Measurements from ENCODE around the gene FAM3D. TPM values are rescaled to one million over a fixed set of nuclear protein-coding genes. Genes with fewer than 3 reads are reported as not detected.

Gene FAM3D
- total RNA-seq, 4 donors from 2014 or later, result 243 to 431 (median 364) TPM

DNA sequence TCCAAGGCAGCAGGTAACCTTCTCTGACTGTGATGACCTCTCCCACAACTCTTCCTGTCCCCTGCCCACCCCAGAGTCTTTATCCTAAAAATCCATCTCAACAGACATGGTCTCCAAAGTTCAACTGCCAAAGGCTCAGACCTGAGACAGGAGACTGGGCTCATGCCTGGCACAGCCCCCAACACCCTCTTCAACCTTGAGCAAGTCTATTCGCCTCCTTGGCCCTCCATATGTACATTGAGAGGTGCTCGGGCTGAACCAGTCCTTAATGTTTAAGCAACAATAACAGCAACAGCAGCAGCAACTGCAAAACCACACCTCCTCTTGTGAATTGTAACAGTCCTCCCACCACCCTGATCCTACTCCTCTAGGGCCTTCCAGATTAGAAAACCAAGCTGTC, 9.9 kb downstream of the FAM3D start:
- Histone ChIP-seq H3K4me1 (peaks cover 0 to 30% (median 19%) of the 10 kb centered on the region in 4 donors), H3K27me3 (no peaks in the 10 kb centered on the region), H3K36me3 (no peaks in the 10 kb centered on the region), H3K9me3 (no peaks in the 10 kb centered on the region), H3K27ac (peak overlapping the region in 2 of 4 donors; percentile 49 to 65), H3K4me3 (no peak overlapping the region)
- WGBS, 2 donors (ENCODE audit: low coverage in 1 of 2), result 63% methylated on average over 2 of the region's 2 CpGs; no CpG with 5 or more reads in 1 of the 2 donors
- TF ChIP-seq EP300 (IDR thresholded peaks at IDR 0.05; ENCODE audit: low read depth) (no peak), POLR2A (IDR thresholded peaks at IDR 0.05) (no peak), POLR2AphosphoS5 (IDR thresholded peaks at IDR 0.05) (no peak)
- TF ChIP-seq, protein P1, sequence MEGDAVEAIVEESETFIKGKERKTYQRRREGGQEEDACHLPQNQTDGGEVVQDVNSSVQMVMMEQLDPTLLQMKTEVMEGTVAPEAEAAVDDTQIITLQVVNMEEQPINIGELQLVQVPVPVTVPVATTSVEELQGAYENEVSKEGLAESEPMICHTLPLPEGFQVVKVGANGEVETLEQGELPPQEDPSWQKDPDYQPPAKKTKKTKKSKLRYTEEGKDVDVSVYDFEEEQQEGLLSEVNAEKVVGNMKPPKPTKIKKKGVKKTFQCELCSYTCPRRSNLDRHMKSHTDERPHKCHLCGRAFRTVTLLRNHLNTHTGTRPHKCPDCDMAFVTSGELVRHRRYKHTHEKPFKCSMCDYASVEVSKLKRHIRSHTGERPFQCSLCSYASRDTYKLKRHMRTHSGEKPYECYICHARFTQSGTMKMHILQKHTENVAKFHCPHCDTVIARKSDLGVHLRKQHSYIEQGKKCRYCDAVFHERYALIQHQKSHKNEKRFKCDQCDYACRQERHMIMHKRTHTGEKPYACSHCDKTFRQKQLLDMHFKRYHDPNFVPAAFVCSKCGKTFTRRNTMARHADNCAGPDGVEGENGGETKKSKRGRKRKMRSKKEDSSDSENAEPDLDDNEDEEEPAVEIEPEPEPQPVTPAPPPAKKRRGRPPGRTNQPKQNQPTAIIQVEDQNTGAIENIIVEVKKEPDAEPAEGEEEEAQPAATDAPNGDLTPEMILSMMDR (IDR thresholded peaks at IDR 0.05), result no peak
- intact Hi-C loops (cut with DNase I; ENCODE audit: low total_unique reads), result no loop called here
- DNase-seq, result peak; percentile 3
- in situ Hi-C loops (cut with MboI; ENCODE audit: low pct_ligation_motif_present in 1 of 4, low pct_unique_long_range_greater_than_20kb in 1 of 4, low sequenced_read_pairs in 3 of 4), result no loop called here

DNA sequence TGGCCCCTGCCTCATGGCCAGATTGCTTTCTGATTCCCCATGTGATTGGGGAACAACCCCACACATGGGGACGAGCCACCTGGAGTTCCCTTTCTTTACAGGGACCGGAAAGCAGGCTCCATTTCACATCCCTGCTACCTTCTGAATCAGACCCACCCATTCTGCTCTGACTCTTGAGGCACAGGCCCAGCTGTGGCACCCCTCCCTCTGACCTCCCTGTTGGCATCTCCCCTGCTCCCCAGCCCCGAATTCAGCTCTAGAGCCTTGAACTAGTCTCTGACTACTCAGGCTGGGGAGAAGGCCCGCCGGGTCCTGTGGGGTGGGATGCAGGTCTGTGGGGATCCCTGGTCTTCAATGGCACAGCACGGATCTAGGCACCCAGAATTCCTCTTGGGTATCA, 12.1 kb downstream of the FAM3D start:
- H3K27me3 ChIP-seq, result no peaks in the 10 kb centered on the region
- H3K27ac ChIP-seq, result no peak overlapping the region
- H3K36me3 ChIP-seq, result no peaks in the 10 kb centered on the region
- intact Hi-C loops (cut with DNase I; ENCODE audit: low total_unique reads) (no loop called here), in situ Hi-C loops (cut with MboI; ENCODE audit: low pct_ligation_motif_present in 1 of 4, low pct_unique_long_range_greater_than_20kb in 1 of 4, low sequenced_read_pairs in 3 of 4) (no loop called here)
- H3K4me3 ChIP-seq, result no peak overlapping the region
- peak; percentile 5 for DNase-seq
- H3K4me1 ChIP-seq, result peaks cover 0 to 19% (median 13%) of the 10 kb centered on the region in 4 donors
- 84 to 86% methylated on average over 3 to 6 of the region's 6 CpGs for WGBS, 2 donors (ENCODE audit: low coverage in 1 of 2)
- H3K9me3 ChIP-seq, result no peaks in the 10 kb centered on the region
- TF ChIP-seq, protein P1 (IDR thresholded peaks at IDR 0.05), result no peak
- TF ChIP-seq EP300 (IDR thresholded peaks at IDR 0.05; ENCODE audit: low read depth) (no peak), POLR2AphosphoS5 (IDR thresholded peaks at IDR 0.05) (no peak), POLR2A (IDR thresholded peaks at IDR 0.05) (no peak)

DNA sequence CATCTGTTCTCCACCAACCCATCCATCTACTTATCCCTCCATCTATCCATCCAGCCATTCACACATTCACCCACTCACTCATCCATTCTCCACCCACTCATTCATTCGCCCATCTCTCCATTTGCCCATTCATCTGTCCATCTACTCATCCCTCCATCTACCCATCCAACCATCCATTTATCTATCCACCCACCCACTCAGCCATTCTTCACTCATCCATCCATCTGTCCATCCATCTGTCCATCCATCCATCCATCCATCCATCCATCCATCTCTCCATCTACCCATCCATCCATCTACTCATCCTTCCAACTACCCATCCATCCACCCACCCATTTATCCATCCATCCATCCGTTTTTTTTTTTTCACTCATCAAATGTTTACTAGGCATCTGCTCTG, 13.9 kb downstream of the FAM3D start:
- no peak overlapping the region for H3K4me3 ChIP-seq
- TF ChIP-seq EP300 (IDR thresholded peaks at IDR 0.05; ENCODE audit: low read depth) (no peak), POLR2A (IDR thresholded peaks at IDR 0.05) (no peak), POLR2AphosphoS5 (IDR thresholded peaks at IDR 0.05) (no peak)
- TF ChIP-seq, protein P1 (IDR thresholded peaks at IDR 0.05), result no peak
- intact Hi-C loops (cut with DNase I; ENCODE audit: low total_unique reads), result no loop called here
- no peaks in the 10 kb centered on the region for H3K9me3 ChIP-seq
- DNase-seq, result no peak
- in situ Hi-C loops (cut with MboI; ENCODE audit: low pct_ligation_motif_present in 1 of 4, low pct_unique_long_range_greater_than_20kb in 1 of 4, low sequenced_read_pairs in 3 of 4), result no loop called here
- H3K27me3 ChIP-seq, result no peaks in the 10 kb centered on the region
- H3K4me1 ChIP-seq, result peaks cover 0 to 3% (median 1%) of the 10 kb centered on the region in 4 donors
- 57 to 64% methylated on average over 2 of the region's 2 CpGs for WGBS, 2 donors (ENCODE audit: low coverage in 1 of 2)
- no peaks in the 10 kb centered on the region for H3K36me3 ChIP-seq
- no peak overlapping the region for H3K27ac ChIP-seq

DNA sequence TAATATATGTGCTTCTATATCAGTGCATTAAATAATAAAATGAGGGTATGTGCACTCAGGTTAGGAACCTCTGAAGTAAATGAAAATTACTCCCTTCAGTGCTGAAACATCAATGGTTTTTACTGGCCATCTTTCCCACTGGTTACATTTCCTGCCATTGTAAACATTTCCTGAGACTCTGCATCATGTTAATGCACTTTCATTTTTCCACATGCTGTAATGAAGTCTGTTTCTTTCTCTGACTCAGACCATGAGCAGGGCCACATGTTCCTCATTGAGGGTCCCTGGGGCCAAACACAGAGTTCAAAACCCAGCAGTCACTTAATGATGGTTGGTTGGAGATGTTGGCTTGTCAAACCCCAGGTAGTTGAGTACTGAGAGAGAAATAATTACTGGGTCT, 15.3 kb downstream of the FAM3D start:
- Histone ChIP-seq H3K27me3 (no peaks in the 10 kb centered on the region), H3K9me3 (no peaks in the 10 kb centered on the region), H3K36me3 (no peaks in the 10 kb centered on the region), H3K4me3 (no peak overlapping the region), H3K4me1 (peaks cover 0 to 12% (median 0%) of the 10 kb centered on the region in 4 donors), H3K27ac (no peak overlapping the region)
- TF ChIP-seq, protein P1 (IDR thresholded peaks at IDR 0.05), result no peak
- no peak for TF ChIP-seq POLR2A (IDR thresholded peaks at IDR 0.05)
- TF ChIP-seq EP300 (IDR thresholded peaks at IDR 0.05; ENCODE audit: low read depth), result no peak
- TF ChIP-seq POLR2AphosphoS5 (IDR thresholded peaks at IDR 0.05), result no peak
- intact Hi-C loops (cut with DNase I; ENCODE audit: low total_unique reads) (no loop called here), in situ Hi-C loops (cut with MboI; ENCODE audit: low pct_ligation_motif_present in 1 of 4, low pct_unique_long_range_greater_than_20kb in 1 of 4, low sequenced_read_pairs in 3 of 4) (no loop called here)
- DNase-seq, result no peak
